Epithelial cell of prostate (primary cell): ENCODE results near the gene TAX1BP3.

Experiments used
- DNase-seq: peaks from one replicate; pipeline ENCODE4 v3.0.0-alpha.2; 2011; ENCODE audit warnings: low read depth, low spot score
- H3K27ac ChIP-seq: fragments of 450-650 bp; 2 replicates; pipeline ENCODE4 v1.5.1; 2017; ENCODE audit warnings: mild to moderate bottlenecking

Gene TAX1BP3

DNA sequence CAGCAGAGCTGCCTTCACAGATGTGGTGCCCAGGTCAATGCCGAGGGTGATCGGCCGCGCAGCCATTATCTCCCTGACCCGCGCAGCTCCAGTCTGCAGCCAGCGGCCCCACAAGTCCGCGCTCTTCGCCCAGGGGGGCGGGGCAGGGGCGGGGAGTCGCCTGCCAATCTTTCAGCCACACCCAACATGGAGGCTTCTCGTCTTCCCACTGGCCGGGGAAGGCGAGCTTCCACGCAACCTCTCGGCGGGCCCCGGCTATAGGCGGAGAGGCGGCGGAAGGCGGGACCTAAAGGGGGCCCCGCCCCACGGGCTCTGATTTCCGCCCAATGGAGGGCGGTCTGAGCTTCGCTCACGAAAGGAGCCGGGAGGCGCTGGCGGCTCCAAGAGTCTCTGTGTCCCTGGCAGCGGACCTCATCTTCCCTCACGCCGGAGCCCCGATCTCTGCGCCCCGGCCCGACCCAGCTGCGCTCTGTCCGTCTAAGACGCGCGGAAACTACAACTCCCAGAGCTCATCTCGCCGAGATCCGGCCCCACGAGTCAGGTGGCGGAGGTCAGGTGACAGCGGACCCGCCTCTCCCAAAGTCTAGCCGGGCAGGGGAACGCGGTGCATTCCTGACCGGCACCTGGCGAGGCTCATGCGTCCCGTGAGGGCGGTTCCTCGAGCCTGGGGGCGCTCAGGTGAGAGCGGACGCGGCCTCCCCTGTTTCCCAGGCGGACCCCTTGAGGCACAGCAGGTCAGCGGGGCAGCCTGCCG, 32.0 kb downstream of the TAX1BP3 start, which contains the start of the genes CTNS and SHPK:
TSS of gene CTNS (plus strand) at position 607 of the 754 bp plus-strand sequence. CDS start 3,447 bp downstream, outside the sequence.
TSS of gene SHPK (minus strand) at position 97 of the 754 bp plus-strand sequence. CDS start at position 66, 31 bp downstream.
- H3K27ac ChIP-seq, result peak within 1 kb of the TSS; percentile 95
- DNase-seq, result peak; percentile 83

DNA sequence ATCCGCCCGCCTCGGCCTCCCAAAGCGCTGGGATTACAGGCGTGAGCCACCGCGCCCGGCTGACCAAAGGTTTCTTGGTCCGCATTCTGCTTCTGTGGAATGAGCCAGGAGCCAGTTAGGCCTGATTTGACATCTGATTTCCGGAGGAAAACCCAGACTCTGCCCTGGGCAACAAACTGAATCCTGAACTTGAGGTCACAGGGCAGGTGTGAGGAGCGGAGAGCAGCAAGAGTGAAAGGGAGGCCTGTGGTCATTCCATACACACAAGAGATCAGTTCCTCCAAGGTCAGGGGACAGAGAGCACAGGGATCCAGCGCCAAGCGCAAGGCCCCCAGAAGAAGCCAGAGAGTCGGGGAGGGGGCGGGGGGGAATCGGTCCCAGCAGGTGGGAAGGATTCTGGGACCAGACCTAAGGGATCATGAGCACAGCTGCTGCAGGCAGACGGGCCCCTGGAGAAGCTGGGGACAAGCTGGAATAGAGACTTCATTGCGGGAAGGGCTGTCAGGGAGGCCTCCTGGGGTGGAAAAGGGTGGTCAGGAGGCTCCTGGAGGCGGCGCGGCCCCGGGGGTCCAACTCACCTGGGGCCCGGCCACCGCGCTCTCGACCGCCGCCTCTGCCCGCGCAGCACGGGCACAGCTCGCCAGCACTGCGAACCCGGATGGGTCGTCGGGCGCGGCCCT, 32.8 kb downstream of the TAX1BP3 start:
- H3K27ac ChIP-seq, result peak overlapping the region; percentile 95
- DNase-seq, result no peak

DNA sequence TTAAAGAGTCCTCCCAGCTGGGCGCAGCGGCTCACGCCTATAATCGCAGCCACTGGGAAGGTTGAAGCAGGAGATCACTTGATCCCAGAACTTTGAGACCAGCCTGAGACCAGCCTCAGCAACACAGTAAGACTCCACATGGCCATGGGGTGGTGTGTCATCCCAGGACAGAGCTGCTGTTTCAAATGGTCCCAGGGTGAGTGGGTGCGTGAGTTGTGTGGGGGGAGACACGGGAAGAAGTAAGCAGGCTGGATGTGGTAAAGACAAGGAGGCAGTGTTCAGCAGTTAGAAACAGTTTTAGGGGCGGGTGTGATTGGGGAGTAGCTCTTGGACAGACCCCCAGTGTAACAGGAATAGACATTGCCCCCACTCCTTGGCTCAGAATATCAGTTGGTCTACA, 36.1 kb downstream of the TAX1BP3 start:
- H3K27ac ChIP-seq, result no peak overlapping the region
- DNase-seq, result no peak

DNA sequence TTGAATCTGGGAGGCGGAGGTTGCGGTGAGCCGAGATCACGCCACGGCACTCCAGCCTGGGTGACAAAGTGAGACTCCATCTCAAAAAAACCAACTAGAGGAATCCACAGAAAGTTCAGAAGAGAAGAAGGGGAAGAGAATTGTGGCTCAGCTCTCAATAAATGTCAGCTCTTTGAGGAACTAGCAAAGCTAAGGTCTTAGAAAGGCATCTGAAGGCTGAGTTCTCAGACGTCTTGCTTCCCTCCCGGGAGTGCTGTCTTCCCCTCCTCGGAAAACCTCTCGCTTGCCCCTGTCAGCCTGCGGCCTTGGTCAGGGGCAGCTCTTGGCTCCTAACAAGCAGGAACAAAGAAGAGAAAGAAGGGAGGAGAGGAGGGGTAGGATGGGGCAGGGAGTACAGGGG, 37.6 kb downstream of the TAX1BP3 start:
- H3K27ac ChIP-seq, result no peak overlapping the region
- no peak for DNase-seq

DNA sequence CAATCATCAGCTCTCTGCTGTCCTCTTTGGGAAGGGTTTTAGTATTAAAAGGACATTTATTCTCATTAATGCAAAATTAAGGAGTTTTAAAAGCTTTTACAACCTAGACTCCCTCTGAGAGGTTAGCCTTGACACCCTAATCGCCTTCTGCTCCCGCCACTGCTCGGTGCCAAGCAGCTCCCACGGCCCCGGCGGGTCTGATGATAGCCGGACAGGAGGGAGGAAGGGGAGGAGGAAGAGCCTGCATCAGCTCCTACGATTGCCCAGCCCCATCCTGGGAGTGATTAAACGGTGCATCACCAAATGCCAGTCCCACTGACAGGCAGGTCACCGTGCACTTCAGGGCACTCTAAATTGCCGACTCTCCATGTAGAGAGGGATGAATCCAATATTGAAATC, 40.6 kb downstream of the TAX1BP3 start:
- no peak for DNase-seq
- no peak overlapping the region for H3K27ac ChIP-seq

DNA sequence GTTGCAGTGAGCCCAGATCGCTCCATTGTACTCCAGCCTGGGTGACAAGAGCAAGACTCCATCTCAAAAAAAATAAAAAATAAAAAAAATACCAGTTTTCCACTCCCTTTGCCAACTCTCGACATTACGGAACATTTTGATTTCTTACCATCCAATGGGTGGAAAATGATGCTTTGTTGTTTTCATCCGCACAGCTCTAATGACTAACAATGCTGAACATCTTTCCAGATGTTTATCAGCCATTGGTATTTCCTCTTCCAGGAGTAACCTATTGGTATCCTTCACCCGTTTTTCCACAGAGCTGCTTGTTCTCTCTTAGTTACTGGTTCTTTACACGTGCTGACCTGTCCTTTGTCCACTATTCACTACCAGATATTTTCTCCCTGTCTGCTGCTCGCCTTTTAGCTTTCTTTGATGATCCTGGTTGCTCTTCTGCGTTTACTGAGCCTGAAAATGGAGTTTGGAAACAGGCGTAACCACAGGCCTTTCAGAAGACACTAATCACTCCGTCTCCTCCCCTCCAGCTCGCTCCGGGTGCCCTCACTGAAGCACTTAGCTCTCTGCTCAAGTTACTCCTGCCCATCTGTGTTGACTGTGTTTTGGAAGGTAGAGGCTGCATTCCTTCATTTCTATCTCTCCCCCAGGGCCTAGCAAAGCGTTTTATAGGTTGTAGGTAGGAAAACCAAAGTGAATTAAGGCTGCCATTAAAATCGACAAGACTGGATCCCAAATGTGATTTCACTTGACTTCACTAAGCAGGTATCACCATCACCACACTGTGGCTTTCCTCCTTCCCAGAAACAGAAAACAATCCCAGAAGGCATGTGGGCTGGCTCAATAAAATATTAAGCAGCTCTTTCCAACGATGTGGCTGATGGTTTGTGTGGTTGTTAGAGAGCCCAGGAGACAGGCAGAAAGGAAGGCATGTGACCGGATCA, 41.3 kb downstream of the TAX1BP3 start:
- no peak for DNase-seq
- H3K27ac ChIP-seq, result no peak overlapping the region

DNA sequence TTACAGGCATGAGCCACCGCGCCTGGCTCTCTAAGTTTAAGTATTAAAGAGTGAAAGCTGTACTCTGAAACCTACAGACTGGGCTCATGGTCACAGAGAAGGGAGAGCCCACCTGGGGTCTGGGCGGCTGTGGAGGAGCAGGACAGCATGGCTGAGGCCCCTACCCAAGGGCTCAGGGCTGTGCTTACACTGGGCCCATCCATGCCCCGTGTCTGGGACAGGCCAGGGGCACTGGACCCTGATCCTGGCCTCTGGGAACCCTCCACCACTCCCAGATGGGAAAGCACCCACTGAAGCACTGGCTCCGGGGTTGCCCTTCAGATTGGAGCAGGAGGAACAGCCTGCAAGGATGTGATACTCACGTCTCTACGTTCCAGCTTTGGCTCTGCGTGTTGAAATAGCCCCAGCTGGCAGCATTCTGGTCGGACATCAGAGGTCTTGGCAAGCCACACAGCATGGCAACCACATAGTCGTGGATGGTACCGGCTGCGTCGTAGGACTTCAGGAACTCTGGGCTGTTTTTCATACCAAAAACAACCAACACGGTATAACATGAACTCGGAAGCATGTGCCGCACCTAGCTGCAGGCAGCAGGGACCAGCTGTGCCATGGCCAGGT, 45.3 kb downstream of the TAX1BP3 start:
- DNase-seq, result no peak
- no peak overlapping the region for H3K27ac ChIP-seq

DNA sequence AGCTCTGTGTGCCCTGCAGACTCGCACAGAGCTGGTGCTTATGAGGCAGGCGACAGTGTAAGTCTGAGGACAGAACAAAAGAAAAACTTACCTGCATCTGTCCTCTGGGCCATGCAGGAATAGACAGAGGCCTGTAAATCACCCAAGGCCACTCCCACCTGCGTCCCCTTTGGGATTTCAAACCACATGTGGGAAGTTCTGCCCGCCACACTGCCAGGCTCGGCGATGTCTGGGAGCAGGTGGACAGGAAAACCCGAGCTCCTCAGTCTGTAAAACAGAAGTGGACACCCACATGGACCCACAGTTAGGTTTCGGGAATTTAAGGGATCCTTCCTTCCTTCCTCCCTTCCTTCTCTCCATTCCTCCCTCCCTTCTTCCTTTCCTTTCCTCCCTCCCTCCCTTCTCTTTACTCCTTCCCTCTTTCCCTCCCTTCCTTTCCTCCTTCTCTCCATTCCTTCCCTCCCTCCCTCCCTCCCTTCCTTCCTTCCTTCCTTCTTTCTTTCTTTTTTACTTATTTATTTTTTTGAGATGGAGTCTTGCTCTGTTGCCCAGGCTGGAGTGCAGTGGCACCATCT, 47.1 kb downstream of the TAX1BP3 start:
- no peak overlapping the region for H3K27ac ChIP-seq
- DNase-seq, result no peak

DNA sequence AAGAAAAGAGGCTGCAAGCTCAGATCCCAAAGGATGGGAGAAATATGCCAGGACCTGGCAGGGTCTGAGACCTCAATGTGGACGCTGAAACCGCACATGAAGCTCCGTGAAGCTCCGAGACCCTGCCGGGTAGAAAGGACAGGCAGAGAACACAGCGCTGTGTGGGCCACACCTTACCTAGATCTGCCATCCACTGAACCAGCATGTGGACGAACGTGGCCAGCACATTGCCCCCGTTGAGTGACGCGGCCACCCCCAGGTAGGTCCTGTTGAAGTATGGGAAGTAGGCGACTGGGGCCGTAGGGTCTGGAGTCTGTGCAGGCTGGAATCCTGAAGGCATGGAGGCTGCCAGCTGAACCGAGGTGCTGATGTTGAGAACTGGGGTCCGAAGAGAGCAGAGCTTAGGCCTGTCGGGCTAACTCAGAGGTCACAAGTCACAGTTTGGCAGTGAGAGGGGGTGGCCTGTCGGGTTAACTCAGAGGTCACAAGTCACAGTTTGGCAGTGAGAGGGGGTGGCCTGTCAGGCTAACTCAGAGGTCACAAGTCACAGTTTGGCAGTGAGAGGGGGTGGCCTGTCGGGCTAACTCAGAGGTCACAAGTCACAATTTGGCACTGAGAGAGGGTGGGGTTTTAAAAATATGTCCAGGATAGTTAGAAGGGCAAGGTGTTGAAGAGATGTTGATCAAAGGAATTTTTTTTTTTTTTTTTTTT, 53.1 kb downstream of the TAX1BP3 start:
- no peak for DNase-seq
- H3K27ac ChIP-seq, result no peak overlapping the region

DNA sequence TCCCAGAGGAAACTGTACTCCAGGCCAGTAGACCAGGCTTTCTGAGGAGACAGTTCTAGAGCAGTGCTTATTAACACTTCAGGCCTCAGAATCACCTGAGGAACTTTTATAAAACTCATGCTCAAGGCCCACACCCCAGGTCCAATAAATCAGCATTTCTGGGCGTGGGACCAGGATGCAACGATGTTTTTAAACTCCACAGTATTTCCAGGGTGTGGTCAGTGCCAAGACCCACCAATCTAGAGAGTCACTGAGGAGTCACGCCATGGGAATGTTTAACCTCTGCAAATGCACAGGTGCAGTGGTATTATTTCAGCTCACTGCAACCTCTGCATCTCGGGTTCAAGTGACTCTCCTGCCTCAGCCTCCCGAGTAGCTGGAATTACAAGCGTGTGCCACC, 55.3 kb downstream of the TAX1BP3 start:
- DNase-seq, result no peak
- H3K27ac ChIP-seq, result no peak overlapping the region
